HepG2 (cell line): ENCODE data around the gene CHKA. TPM values are rescaled to one million over a fixed set of nuclear protein-coding genes. Genes with fewer than 3 reads are reported as not detected.

ENCODE experiments used
- EZH2 ChIP-seq: conservative IDR thresholded peaks from 2 replicates; pipeline ENCODE4 v1.6.1; 2012; ENCODE audit warnings: mild to moderate bottlenecking, low read depth, low read length, moderate library complexity
- HDAC1 ChIP-seq: sonication (generic); formaldehyde crosslinking; IDR thresholded peaks from 2 replicates; pipeline ENCODE4 v1.5.1; 2020; ENCODE audit warnings: mild to moderate bottlenecking, missing genetic modification reagents
- MTF1 ChIP-seq: sonication (generic); formaldehyde crosslinking; IDR thresholded peaks from 2 replicates; pipeline ENCODE4 v1.5.0; 2020; ENCODE audit warnings: missing genetic modification reagents
- PITX1 ChIP-seq: sonication (generic); formaldehyde crosslinking; IDR thresholded peaks from 2 replicates; pipeline ENCODE4 v1.5.1; 2020; ENCODE audit warnings: mild to moderate bottlenecking, missing genetic modification reagents
- PLRG1 ChIP-seq: fragments of 450-650 bp; conservative IDR thresholded peaks from 2 replicates; pipeline ENCODE4 v1.6.1; 2016
- POLR2AphosphoS2 ChIP-seq: IDR thresholded peaks from 2 replicates; pipeline ENCODE4 v1.6.1; 2011; ENCODE audit warnings: low read depth, low read length, improper control_type of control experiment
- RAD21 ChIP-seq: fragments of 450-650 bp; formaldehyde crosslinking; IDR thresholded peaks from 2 replicates; pipeline ENCODE4 v1.5.0; 2020; ENCODE audit warnings: mild to moderate bottlenecking
- RNF2 ChIP-seq: fragments of 450-650 bp; conservative IDR thresholded peaks from 2 replicates; pipeline ENCODE4 v1.6.1; 2016; ENCODE audit warnings: low read depth
- SOX13 ChIP-seq, 3 experiments: fragments of 450-650 bp in 1 of 3; sonication (generic) in 1 of 3; formaldehyde crosslinking in 1 of 3; IDR thresholded peaks in 2 of 3; conservative IDR thresholded peaks in 1 of 3; 2 replicates each; pipeline versions ENCODE4 v1.5.0 to v1.6.1; 2016 to 2020; ENCODE audit warnings: antibody characterized with exemption in 1 of 3, mild to moderate bottlenecking in 1 of 3, missing compliant biosample characterization in 1 of 3, missing genetic modification reagents in 1 of 3, moderate library complexity in 1 of 3
- SOX6 ChIP-seq, 2 experiments: fragments of 450-650 bp in 1 of 2; sonication (generic) in 1 of 2; formaldehyde crosslinking in 1 of 2; IDR thresholded peaks; 2 replicates each; pipeline versions ENCODE4 v1.4.0 to v1.6.1; 2017 to 2020; ENCODE audit warnings: antibody characterized with exemption in 1 of 2, mild to moderate bottlenecking in 1 of 2, missing genetic modification reagents in 1 of 2
- TP53 ChIP-seq: sonication (generic); formaldehyde crosslinking; conservative IDR thresholded peaks from 2 replicates; pipeline ENCODE4 v1.4.0; 2020; ENCODE audit warnings: missing genetic modification reagents
- U2AF1 ChIP-seq: fragments of 200-400 bp; formaldehyde crosslinking; optimal IDR thresholded peaks from 2 replicates; pipeline ENCODE3; 2017; ENCODE audit warnings: mild to moderate bottlenecking, low read depth, low read length
- ZNF234 ChIP-seq: sonication (generic); formaldehyde crosslinking; conservative IDR thresholded peaks from 2 replicates; pipeline ENCODE4 v1.5.1; 2020; ENCODE audit warnings: mild to moderate bottlenecking, missing genetic modification reagents
- ZNF337 ChIP-seq: sonication (generic); formaldehyde crosslinking; IDR thresholded peaks from 2 replicates; pipeline ENCODE4 v1.5.1; 2020; ENCODE audit warnings: missing genetic modification reagents, low read depth, mild to moderate bottlenecking, borderline replicate concordance
- ZNF569 ChIP-seq: sonication (generic); formaldehyde crosslinking; IDR thresholded peaks from 2 replicates; pipeline ENCODE4 v1.5.0; 2020; ENCODE audit warnings: mild to moderate bottlenecking, missing genetic modification reagents, moderate library complexity, borderline replicate concordance
- ZNF607 ChIP-seq: sonication (generic); formaldehyde crosslinking; IDR thresholded peaks from 2 replicates; pipeline ENCODE4 v1.5.1; 2020; ENCODE audit warnings: missing genetic modification reagents, mild to moderate bottlenecking, borderline replicate concordance
- polyA plus RNA-seq, 8 experiments: library from polyadenylated mRNA; depleted of rRNA in 3 of 8; stranded (reverse) in 7 of 8; unstranded in 1 of 8; fragments of >200 nt; fragmentation: Illumina TruSeq in 4 of 8; extraction: Trizol in 4 of 8; gene quantifications; 2 replicates each; pipeline versions ENCODE4 v1.2.1 to v1.2.3, GENCODE V29; 2011 to 2016; ENCODE audit warnings: low read depth in 4 of 8, missing spikeins in 1 of 8, mixed read lengths in 1 of 8; ENCODE audit not compliant: insufficient read depth in 1 of 8
- total RNA-seq, 5 experiments: library from RNA; depleted of rRNA; stranded (reverse); fragments of >200 nt; fragmentation: Illumina TruSeq; extraction: Trizol; gene quantifications; 2 replicates each; pipeline ENCODE4 v1.2.3, GENCODE V29; 2016; ENCODE audit warnings: low read depth in 1 of 5
- TF ChIP-seq, protein P1 (sequence below): sonication (generic); formaldehyde crosslinking; IDR thresholded peaks from 2 replicates; pipeline ENCODE4 v1.4.0; 2020; ENCODE audit warnings: low read depth, mild to moderate bottlenecking, missing genetic modification reagents
- TF ChIP-seq, protein P2 (sequence below): sonication (generic); formaldehyde crosslinking; IDR thresholded peaks from 2 replicates; pipeline ENCODE4 v1.9.0; 2021; ENCODE audit warnings: missing genetic modification reagents, mild to moderate bottlenecking, borderline replicate concordance
- TF ChIP-seq, protein P3 (sequence below): sonication (generic); formaldehyde crosslinking; IDR thresholded peaks from 2 replicates; pipeline ENCODE4 v1.4.0; 2020; ENCODE audit warnings: mild to moderate bottlenecking, missing genetic modification reagents
- TF ChIP-seq, protein P4 (sequence below): sonication (generic); formaldehyde crosslinking; IDR thresholded peaks from 2 replicates; pipeline ENCODE4 v1.5.0; 2020; ENCODE audit warnings: missing genetic modification reagents, mild to moderate bottlenecking, borderline replicate concordance

The CHKA gene
- total and polyA plus RNA-seq, 2 of the 13 experiments (the other 11 are each of a cell fraction or from before 2014, with no cell fraction given): 71.6 to 92.7 TPM

DNA sequence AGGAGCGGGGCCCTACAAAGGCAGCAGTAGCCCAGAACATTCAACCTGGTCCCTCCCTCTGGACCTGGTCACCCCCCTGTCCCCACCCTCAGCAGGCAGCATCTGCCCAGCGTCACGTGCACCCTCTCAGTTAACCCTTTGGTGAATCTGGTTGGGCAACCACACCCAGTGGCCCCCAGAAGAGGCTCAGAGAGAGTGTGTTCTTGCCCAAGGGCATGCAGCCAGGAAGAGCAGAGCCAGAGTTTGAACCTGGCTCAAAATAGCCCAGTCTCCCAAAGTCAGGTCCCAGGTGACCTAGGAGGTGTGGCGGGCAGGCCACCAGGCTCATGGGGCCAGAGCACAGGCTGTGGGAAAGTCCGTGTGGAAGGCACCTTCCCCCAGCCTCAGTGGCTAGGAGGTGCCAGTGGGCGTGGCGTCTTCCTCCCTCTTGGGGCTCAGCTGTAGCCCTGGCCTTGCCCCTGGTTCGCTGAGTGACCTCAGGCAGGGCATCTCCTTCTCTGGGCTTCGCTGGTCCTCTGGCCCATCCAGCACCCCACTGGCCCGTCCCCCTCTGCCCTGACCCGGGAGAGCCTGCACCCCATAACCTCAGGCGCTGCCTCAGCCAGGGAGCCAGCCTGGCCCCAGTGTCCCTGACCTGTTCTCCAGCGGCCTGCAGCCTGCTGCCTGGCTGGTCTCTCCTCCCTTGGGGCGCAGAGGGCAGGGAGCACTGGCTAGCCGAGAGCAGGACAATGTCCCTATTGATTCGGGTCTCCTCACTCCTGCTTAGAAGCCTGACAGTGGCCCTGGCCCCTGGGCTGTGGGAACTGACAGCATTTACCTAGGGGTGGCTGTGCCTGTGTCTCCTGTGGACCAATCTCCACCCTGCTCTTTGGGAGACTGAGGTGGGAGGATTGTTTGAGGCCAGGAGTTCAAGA, 104.0 kb downstream of the CHKA start (continued):
- TF ChIP-seq, protein P1, sequence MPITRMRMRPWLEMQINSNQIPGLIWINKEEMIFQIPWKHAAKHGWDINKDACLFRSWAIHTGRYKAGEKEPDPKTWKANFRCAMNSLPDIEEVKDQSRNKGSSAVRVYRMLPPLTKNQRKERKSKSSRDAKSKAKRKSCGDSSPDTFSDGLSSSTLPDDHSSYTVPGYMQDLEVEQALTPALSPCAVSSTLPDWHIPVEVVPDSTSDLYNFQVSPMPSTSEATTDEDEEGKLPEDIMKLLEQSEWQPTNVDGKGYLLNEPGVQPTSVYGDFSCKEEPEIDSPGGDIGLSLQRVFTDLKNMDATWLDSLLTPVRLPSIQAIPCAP: no peak
- TF ChIP-seq ZNF607 (CRISPR knock-in tag): peak; percentile 78
- TF ChIP-seq, protein P2, sequence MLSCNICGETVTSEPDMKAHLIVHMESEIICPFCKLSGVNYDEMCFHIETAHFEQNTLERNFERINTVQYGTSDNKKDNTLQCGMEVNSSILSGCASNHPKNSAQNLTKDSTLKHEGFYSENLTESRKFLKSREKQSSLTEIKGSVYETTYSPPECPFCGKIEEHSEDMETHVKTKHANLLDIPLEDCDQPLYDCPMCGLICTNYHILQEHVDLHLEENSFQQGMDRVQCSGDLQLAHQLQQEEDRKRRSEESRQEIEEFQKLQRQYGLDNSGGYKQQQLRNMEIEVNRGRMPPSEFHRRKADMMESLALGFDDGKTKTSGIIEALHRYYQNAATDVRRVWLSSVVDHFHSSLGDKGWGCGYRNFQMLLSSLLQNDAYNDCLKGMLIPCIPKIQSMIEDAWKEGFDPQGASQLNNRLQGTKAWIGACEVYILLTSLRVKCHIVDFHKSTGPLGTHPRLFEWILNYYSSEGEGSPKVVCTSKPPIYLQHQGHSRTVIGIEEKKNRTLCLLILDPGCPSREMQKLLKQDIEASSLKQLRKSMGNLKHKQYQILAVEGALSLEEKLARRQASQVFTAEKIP (CRISPR knock-in tag): no peak
- TF ChIP-seq POLR2AphosphoS2: no peak
- peak; percentile 56; the same call in 1 of the 2 replicates for TF ChIP-seq TP53 (CRISPR knock-in tag)
- TF ChIP-seq ZNF569: no peak
- peak; percentile 43 for TF ChIP-seq PITX1
- TF ChIP-seq PLRG1: no peak
- TF ChIP-seq ZNF234 (CRISPR knock-in tag): peak; percentile 82; the same call in 1 of the 2 replicates
- TF ChIP-seq, protein P3, sequence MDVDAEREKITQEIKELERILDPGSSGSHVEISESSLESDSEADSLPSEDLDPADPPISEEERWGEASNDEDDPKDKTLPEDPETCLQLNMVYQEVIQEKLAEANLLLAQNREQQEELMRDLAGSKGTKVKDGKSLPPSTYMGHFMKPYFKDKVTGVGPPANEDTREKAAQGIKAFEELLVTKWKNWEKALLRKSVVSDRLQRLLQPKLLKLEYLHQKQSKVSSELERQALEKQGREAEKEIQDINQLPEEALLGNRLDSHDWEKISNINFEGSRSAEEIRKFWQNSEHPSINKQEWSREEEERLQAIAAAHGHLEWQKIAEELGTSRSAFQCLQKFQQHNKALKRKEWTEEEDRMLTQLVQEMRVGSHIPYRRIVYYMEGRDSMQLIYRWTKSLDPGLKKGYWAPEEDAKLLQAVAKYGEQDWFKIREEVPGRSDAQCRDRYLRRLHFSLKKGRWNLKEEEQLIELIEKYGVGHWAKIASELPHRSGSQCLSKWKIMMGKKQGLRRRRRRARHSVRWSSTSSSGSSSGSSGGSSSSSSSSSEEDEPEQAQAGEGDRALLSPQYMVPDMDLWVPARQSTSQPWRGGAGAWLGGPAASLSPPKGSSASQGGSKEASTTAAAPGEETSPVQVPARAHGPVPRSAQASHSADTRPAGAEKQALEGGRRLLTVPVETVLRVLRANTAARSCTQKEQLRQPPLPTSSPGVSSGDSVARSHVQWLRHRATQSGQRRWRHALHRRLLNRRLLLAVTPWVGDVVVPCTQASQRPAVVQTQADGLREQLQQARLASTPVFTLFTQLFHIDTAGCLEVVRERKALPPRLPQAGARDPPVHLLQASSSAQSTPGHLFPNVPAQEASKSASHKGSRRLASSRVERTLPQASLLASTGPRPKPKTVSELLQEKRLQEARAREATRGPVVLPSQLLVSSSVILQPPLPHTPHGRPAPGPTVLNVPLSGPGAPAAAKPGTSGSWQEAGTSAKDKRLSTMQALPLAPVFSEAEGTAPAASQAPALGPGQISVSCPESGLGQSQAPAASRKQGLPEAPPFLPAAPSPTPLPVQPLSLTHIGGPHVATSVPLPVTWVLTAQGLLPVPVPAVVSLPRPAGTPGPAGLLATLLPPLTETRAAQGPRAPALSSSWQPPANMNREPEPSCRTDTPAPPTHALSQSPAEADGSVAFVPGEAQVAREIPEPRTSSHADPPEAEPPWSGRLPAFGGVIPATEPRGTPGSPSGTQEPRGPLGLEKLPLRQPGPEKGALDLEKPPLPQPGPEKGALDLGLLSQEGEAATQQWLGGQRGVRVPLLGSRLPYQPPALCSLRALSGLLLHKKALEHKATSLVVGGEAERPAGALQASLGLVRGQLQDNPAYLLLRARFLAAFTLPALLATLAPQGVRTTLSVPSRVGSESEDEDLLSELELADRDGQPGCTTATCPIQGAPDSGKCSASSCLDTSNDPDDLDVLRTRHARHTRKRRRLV (CRISPR knock-in tag): no peak
- no peak for TF ChIP-seq RAD21 (CRISPR knock-in tag)
- no peak for TF ChIP-seq U2AF1
- TF ChIP-seq RNF2: no peak
- peak; percentile 26; the same call in 1 of the 2 replicates for TF ChIP-seq SOX13 (IDR thresholded peaks at IDR 0.05)
- TF ChIP-seq SOX13 (CRISPR knock-in tag; conservative IDR thresholded peaks at IDR 0.05 in 1 of 2, IDR thresholded peaks at IDR 0.05 in 1 of 2): peak in 1 of 2 experiments; percentile 75; a peak in 1 of 4 replicates
- TF ChIP-seq, protein P4, sequence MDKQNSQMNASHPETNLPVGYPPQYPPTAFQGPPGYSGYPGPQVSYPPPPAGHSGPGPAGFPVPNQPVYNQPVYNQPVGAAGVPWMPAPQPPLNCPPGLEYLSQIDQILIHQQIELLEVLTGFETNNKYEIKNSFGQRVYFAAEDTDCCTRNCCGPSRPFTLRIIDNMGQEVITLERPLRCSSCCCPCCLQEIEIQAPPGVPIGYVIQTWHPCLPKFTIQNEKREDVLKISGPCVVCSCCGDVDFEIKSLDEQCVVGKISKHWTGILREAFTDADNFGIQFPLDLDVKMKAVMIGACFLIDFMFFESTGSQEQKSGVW (CRISPR knock-in tag): no peak
- TF ChIP-seq ZNF337 (CRISPR knock-in tag): no peak
- TF ChIP-seq EZH2: no peak
- peak; percentile 87 for TF ChIP-seq HDAC1
- TF ChIP-seq SOX6 (IDR thresholded peaks at IDR 0.05): no peak
- peak; percentile 90 for TF ChIP-seq SOX6 (CRISPR knock-in tag; IDR thresholded peaks at IDR 0.05)
- TF ChIP-seq MTF1 (CRISPR knock-in tag): no peak
